Cortex of kidney (tissue), 1 donor: ENCODE results near the gene USP34.
"Not testable (repeated sequence)": the region's sequence is repeated elsewhere in the genome, so short reads cannot be mapped to it uniquely, and the experiment has no call there.

Experiments
- DNase-seq: peaks from one replicate; lab custom pipeline; 2025; lab: John Stamatoyannopoulos, UW

The USP34 gene

DNA sequence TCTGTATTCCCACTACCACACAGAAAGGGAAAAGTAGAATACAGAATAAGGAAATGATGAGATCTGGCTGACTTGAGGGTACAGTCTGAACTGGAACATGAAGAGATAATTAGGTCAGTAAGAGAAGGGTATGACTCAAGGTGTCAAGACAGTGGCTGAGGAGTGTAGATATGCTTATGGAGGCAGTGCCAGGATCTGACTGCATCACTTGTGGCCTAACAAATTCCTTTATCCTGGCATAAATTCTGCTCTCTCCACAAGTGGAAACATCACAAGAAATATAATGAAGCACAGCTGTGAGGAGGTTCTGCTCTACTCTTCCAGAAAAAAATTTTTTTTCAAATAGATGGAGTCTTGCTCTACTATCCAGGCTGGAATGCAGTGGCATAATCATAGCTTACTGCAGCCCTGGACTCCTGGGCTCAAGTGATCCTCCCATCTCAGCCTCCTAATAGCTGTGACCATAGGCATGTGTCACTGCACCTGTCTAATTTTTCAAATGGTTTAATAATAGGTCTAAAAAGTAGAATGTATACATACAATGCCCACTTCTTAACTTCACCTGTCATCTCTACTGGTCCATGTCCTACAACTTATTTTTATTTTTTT lies 223.6 kb downstream of the USP34 start:
- no peak for DNase-seq

DNA sequence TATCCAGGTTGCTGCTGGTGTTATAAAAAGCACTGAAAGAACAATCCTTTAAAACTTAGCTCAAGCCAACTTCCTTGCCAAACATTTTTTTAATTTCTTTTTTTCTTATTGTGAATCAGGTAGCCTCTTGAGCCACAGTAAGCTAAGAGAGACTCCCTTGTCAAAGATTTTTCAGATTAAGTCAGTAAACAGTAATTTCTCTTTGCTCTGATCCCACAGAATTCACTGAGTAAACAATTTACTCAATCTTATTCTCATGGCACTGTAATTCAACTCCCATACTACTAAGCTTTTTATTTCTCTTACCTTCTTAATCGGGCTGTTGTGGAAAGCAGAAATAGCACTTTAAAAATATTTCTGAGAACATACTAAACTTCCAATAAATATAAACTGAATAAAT lies 226.2 kb downstream of the USP34 start:
- DNase-seq: no peak

DNA sequence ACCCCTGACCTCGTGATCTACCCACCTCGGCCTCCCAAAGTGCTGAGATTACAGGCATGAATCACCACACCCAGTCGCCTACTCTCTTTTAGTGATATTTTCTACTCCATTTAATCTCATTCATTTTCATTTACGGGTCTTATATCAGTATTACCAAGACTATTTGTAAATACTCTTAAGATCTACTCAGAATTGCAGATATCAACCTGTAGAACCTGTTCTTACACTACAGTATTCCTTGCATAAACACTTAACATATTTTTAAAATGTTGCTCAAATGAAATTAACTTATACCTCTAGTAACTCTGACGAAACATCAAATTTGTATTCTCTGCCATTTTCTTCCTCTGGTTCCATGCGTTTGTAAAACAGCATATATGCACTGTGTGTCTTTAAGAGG lies 229.6 kb downstream of the USP34 start:
- no peak for DNase-seq

DNA sequence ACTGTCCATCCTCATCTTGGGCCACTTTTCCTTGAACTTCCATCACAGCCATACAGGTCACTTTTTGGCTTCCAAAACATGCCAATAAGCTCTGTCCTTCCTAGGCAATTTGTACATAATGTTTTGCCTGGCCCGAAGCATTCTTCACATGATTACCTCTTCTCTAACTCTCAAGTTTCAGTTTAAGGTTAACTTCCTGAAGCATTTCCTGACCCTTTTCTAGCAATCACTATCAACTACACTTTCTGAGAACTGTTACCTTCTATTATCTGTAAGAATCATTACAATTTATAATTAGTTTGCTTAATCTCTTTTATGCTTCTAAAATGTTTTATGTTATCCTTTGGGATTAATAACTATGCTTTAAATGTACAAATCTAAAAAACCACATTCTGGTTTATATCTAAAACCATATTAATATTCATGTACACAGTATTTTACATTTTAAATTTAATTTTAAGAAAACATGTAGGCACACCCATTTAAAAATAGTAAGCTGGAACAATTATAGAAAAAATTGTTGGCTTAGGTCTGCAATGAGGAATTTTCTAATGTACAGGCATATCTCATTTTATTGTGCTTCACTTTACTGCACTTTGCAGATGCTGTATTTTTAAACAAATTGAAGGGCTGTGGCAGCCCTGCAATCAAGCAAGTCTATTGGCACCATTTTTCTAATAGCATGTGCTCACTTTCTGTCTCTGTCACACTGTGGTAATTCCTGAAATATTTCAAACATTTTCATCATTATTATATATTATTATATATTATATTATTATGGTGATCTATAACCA lies 232.5 kb downstream of the USP34 start:
- no peak for DNase-seq

DNA sequence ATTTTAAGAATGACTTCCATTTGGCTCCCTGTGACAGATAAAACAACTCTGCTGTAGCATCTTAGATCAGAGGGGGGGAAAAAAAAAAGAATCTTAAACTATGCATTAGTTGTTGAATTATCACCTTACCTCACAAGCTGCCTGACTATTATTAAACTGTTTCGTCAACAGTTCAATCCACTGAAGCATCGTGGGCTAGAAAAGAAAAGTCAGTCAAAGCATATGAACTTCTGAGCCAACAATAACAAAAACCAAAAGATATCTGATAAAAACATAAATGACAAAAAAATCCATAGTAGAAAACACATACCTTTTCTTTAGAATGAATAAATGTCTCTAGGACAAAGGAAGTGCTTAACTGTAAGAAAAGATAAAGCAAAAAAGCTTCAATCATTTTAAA lies 235.2 kb downstream of the USP34 start:
- no peak for DNase-seq

DNA sequence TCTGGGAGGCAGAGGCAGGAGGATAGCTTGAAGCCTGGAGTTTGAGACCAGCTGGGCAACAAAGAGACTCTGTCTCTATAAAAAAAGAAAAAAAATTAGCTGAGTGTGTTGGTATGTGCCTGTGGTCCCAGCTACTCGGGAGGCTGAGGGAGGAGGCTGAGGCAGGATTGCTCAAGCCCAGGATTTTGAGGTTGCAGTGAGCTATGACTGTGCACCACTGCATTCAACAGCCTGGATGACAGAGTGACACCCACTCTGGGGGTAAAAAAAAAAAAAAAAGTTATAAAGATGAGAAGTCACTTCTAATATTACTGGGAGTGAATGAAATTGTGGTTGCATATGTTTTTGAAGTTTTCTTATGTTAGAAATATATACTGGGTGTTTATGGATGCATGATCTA lies 237.3 kb downstream of the USP34 start:
- no peak for DNase-seq

DNA sequence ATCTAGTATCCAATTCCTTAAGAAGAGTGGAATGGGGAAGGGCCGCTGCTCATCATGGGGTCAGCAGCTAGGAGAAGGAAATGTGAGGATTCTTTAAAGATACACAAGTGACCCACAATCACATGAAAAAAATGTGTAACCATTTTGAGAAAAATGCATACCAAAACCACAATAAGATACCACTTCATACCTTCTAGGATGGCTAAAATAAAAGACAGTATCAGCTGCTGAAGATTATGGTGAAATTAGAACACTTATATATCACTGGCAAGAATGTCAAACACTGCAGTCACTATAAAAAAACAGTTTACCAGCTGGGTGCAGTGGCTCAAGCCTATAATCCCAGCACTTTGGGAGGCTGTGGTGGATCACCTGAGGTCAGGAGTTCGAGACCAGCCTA lies 241.0 kb downstream of the USP34 start:
- DNase-seq: no peak

DNA sequence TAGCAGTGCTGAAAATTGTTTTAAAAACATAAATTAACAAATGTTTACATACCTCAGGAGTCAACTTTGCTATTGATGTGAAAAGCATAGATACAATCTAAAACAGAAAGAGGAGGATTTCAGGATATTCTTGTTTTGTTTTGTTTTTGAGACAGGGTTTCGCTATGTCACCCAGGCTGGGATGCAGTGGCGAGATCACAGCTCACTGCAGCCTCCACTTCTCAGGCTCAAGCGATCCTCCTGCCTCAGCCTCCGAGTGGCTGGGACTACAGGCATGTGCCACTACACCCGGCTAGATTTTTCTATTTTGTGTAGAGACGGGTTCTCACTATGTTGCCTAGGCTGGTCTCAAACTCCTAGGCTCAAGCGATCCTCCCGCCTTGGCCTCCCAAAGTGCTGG lies 248.3 kb downstream of the USP34 start:
- DNase-seq: no peak

DNA sequence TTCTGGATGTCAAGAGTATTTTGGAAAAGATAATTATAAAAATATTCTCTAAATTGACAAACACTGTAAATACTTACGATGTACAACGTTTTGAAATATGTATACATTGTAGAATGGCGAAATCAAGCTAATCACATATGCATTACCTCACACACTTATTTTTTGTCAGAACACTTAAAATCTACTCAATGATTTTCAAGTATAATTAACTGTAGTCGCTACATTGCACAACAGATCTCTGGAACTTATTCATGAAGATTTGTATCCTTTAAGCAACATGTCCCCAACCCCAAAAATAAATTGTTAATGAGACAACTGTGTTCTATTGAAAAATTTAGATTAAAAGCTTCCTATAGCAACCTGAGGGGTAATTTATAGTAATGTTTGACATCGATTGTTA lies 249.1 kb downstream of the USP34 start:
- DNase-seq: no peak

DNA sequence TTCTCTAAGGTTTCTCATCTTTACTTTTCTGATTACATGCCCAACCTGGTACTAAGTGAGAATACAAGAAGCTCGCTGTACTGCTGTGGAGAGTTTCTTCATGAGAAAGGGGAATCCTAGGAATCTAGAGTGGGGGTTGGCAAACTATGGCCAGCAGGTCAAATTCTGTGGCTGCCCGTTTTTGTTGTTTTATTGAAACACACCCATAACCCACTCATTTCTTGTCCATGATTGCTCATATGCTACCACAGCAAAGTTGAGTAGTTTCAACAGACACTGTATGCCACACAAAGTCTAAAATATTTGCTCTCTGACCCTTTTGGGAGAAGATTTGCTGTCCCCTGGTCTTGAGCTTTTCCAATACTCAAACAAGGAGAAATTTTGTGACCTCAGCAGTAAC lies 250.1 kb downstream of the USP34 start:
- DNase-seq: no peak

DNA sequence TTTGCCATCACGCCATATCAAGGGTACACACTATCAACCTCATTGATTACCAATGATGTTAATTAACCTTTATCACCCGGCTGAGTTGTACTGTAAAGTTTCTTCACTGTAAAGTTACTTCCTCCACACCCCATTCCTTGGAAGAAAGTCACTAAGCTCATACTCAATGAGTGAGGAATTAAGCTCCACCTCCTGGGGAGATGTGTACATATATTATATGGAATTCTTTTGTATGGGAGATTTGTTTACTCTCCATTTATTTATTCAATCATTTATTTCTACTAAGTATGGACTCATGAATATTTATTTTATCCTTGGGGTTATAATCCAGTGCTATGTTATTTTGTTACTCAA lies 252.1 kb downstream of the USP34 start:
- DNase-seq: no peak

DNA sequence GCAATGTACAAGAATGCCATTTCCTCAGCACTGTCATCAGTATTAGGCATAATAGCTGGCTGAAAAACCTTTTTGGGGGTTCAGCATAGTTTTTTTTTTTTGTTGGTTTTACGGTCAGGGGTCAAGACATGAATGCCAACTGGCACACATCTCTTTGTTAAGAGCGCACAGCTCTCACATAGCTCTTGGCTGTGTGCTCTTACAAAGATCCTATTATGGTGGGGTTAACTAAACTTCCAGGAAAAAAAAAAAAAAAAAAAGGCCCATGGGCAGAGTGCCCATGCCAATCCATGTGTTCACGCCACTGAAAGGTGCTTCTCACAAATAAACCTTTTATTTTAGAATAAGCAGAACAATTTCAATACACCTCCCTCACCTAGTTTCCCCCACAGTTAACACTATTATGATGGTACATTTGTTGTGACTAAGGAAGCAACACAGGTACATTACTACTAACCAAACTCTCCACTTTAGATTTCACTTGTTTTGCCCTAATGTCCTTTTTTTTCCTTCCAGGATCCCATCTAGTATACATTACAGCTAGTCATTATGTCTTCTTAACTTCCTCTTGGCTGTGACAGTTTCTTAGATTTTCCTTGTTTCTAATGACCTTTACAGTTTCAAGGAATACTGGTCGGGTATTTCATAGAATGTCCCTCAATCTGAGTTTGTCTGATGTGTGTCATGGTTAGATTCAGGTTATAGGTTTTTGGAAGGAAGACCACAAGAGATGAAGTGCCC lies 252.6 kb downstream of the USP34 start:
- no peak for DNase-seq

DNA sequence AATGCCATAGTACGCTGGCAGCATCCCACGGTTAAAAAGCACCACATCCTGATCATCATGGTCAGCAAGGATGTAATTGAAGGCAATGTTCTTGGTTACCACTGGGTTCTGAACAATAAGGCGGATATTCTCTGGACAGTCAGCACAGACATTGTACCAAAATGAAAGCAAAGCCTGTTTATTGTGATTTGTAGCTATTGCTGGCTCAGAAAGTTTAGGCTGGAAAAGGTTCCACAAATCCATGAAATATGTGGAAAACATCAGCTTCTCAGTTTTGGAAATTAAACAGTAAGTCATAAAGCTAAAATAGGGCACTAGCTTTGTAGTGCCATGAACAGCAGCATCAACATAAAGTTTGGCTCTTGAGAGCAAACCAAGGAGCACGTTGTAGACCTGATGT lies 256.7 kb downstream of the USP34 start:
- DNase-seq: no peak

DNA sequence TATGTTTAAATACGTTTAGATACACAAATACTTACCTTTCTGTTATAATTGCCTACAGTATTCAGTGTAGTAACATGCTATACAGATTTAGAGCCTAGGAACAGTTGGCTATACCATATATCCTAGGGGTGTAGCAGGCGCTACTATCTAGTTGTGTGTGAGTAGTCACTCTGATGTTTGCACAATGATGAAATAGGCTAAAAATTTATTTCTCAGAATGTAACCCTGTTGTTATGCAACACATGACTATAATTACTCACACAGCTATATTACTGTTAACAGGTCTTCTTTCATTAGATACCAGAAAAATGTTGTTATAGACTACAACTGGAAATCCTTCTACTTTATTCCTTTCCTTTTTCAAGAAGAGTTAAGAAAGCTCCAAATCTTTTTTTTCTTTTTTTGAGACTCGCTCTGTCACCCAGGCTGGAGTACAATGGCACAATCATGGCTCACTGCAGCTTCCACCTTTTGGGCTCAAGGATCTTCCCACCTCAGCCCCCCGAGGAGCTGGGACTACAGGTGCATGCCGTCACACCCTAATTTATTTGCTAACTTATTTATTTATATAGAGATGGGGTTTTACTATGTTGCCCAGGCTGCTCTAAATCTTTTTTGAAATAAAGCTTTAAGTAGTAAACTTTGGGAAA lies 260.4 kb downstream of the USP34 start:
- DNase-seq: no peak

DNA sequence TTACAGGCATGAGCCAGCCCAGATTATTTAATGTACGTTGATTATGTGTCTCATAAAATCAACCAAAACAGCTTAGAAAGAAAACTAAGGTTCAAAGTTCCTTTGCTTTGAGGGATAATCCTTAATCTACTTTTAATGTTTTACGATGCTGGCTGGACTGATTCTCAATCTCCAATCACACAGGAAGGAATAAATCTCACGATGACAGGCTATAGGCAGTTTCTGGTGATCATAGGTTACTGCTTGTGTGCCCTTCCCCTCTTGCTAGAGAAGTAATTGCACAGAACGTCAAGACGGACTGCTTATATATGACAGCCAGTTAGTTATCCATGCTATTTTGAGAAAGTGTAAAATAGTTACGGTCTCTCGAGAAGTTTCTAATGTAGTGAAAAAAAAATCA lies 265.8 kb downstream of the USP34 start:
- DNase-seq: no peak

DNA sequence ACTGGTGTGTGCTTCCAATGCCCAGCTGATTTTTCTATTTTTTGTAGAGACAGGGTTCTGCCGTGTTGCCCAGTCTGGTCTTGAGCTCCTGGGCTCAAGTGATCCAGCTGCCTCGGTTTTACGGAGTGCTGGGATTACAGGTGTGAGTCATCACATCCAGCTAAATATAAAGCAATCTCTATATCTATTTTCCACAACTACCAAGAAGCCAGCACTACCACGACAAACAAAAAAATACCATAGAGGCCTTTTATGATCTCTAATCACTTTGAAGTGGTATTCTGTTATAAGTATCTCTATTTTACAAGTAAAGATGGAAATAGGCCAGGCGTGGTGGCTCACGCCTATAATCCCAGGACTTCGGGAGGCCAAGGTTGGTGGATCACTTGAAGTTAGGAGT lies 274.2 kb downstream of the USP34 start:
- no peak for DNase-seq

DNA sequence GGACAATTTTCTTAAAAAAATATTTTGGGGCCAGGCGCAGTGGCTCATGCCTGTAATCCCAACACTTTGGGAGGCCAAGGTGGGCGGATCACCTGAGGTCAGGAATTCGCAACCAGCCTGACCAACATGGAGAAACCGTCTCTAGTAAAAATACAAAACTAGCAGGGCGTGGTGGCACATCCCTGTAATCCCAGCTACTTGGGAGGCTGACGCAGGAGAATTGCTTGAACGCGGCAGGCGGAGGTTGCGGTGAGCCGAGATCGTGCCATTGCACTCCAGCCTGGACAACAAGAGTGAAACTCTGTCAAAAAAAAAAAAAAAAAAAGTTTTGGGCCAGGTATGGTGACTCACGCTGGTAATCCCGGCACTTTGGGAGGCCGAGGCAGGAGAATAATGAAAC lies 276.2 kb downstream of the USP34 start:
- not testable (repeated sequence) for DNase-seq

DNA sequence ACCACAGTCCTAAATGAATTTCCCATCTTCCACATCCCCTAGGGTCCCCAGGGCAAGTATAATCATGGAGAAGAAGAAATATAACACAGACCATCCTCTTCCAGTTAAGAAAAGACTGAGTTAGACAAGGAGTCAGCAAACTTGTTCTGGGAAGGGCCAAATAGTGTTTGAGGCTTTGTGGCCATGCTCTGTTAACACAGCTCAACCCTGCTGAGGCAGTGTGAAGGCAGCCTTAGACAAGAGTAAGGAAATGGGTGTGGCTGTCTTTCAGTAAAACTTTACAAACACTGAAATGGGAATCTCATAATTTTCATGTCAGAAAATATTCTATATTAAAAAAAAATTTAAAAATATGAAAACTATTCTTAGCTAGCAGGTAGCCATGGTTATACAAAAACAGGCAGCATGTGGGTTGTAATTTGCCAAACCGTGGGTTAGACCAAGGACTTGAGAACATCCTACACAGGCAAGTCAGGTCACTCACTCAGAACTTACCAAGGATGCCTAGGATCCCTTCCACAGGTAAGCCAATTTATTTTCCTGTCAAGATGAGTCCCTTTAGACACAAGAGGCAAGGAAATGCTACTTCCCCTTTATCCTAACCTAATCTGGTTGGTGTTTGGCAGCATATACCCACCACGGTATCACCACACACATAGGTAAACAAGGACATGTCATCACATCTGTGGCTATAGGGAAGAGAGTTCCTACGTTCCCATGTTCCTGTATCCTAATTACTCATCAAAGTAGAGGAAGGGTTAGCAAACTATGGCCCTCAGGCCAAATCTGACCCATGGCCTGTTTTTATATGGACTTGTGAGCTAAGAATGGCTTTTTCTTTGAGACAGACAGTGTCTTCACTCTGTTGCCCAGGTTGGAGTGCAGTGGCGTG lies 277.0 kb downstream of the USP34 start:
- no peak for DNase-seq

DNA sequence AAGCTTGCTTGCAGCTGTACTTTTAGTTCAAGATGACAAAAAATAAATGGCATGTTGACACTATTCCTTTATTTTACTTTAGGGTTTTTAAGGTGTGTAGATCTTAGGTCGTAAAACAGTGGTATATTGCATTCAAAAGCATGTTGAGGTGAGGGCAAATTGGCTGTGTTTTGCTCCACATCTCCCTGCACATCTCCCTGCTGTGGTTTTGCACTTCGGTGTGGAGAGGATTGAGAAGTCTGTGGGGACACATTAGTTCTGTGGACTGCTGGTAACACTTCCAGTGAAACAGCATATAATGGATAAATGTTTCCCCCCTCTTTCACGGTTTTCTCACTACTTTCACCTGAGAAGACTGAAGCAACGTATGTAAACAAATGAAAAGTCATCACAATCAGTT lies 283.8 kb downstream of the USP34 start:
- no peak for DNase-seq

DNA sequence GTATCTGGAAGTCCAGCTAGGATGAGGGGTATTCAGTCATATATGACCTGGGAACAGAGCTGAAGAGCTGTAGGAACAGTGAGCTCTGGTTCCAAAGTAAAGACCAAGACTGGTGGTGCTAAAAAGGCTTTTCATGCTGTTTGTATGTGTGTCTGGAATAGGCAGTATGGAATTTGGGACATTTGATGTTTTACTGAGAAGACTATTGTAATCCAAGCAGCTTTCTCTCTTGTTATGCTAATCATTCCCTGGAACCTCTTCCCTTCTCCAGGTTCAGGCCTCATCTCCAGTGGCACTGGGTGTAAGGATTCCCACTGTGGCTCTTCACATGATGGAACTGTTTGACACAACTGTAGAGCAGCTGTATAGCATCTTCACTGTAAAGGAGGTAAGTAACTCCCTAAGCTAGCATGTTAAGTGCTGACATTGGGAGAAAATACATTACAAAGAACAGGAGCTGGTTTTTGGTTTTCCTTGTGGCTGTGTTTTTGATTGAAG lies 285.6 kb downstream of the USP34 start:
- no peak for DNase-seq

DNA sequence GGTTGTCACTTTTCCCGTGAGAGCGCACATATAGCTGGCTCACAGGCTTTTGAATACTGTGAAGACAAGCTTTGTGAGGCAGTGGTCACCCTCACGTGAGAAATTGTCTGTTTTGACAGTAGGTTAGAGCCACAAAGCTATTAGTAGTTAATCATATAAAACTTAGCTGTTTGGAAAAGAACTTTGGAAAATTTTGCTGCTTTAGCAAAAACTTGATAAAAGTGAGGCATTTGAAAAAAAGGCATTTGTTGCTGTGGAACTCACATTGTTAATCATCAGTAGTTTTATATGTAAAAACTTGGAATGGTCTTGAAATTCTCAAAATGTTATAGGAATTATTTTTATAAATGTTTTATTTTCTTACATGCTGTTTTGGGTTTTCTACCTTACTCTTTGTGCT lies 286.6 kb downstream of the USP34 start:
- DNase-seq: no peak

DNA sequence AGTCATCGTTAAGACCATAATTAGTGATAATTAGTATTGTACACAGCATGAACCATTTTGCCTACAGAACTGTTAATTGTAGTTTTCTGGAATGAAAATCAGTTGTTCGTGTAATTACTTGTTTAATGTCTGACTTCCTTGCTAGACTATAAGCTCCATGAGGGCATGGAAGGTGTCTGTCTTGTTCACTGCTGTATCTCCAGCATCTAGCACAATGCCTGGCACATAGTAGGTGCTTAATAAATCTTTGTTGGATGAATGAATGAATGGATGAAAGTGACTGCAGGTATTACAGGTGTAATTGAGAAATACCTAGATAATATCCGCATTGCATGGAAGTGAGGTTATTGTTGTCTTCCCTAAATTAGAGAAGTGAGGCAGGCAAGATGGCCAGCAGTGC lies 287.1 kb downstream of the USP34 start:
- no peak for DNase-seq
